A549 (cell line): ENCODE data around the gene CYSRT1. TPM values are rescaled to one million over a fixed set of nuclear protein-coding genes. Genes with fewer than 3 reads are reported as not detected.

Experiments used
- ATAC-seq, 2 experiments: fragments of 200-7000 bp in 1 of 2; fragments of >200 bp in 1 of 2; cut with Nextera tagmentation in 1 of 2; cut with Tn5 transposase in 1 of 2; 3 replicates each; pipeline versions ENCODE4 v1.8.0 to v1.9.1; 2018 to 2020; ENCODE audit warnings: mild to moderate bottlenecking in 1 of 2, moderate library complexity in 1 of 2
- CTCF ChIA-PET: fragments of 300-600 bp; sonication (Branson Sonifier 250); formaldehyde crosslinking; extraction: SDS; loops from one replicate; lab custom pipeline; 2021; ENCODE audit warnings: antibody characterized with exemption, inconsistent platforms; lab: Yijun Ruan, JAX
- POLR2A ChIA-PET: fragments of 350-600 bp; formaldehyde crosslinking; extraction: SDS; loops from one replicate; lab custom pipeline; 2021; ENCODE audit warnings: antibody characterized with exemption, inconsistent platforms; lab: Yijun Ruan, JAX
- DNase-seq, 2 experiments: peaks; one replicate each; pipeline versions ENCODE4 v3.0.0 to v3.0.0-alpha.2; 2011 to 2016; ENCODE audit warnings: low read depth in 1 of 2, low spot score in 1 of 2
- FAIRE-seq: peaks from 2 replicates; lab custom pipeline; 2011; peaks lifted over from hg19 to GRCh38; lab: Jason Lieb, UNC
- H3K27ac ChIP-seq, 2 experiments: fragments of >200 bp; sonication (Bioruptor Twin); formaldehyde crosslinking; 3 replicates each; pipeline ENCODE4 v1.5.1; 2016 to 2017
- H3K4me1 ChIP-seq: fragments of >200 bp; sonication (Bioruptor Twin); formaldehyde crosslinking; 3 replicates; pipeline ENCODE4 v1.6.1; 2016
- H3K4me2 ChIP-seq: fragments of >200 bp; sonication (Bioruptor Twin); formaldehyde crosslinking; 3 replicates; pipeline ENCODE4 v1.6.1; 2016
- H3K4me3 ChIP-seq: fragments of >200 bp; sonication (Bioruptor Twin); formaldehyde crosslinking; 3 replicates; pipeline ENCODE4 v1.5.1; 2016
- H3K9me3 ChIP-seq: fragments of >200 bp; sonication (Bioruptor Twin); formaldehyde crosslinking; 3 replicates; pipeline ENCODE4 v1.6.1; 2016
- BCL3 ChIP-seq: fragments of >200 bp; sonication (Bioruptor Twin); formaldehyde crosslinking; IDR thresholded peaks from 3 replicates; pipeline ENCODE4 v1.6.1; 2016
- BHLHE40 ChIP-seq: IDR thresholded peaks from 2 replicates; pipeline ENCODE4 v1.6.1; 2012; ENCODE audit warnings: low read depth, low read length, inconsistent platforms
- CEBPB ChIP-seq, 2 experiments: fragments of >200 bp in 1 of 2; sonication (Bioruptor Twin) in 1 of 2; formaldehyde crosslinking in 1 of 2; IDR thresholded peaks; 2 replicates each; pipeline ENCODE4 v1.6.1; 2012 to 2016
- CHD2 ChIP-seq: fragments of 150-350 bp; IDR thresholded peaks from 2 replicates; pipeline ENCODE4 v1.6.1; 2014; ENCODE audit warnings: low read length; ENCODE audit not compliant: partially characterized antibody
- EHF ChIP-seq: fragments of 250-450 bp; sonication (Bioruptor Pico); IDR thresholded peaks from 2 replicates; pipeline ENCODE4 v1.5.0; 2020; ENCODE audit warnings: mild to moderate bottlenecking
- ESRRA ChIP-seq: fragments of 150-350 bp; IDR thresholded peaks from 2 replicates; pipeline ENCODE4 v1.6.1; 2014; ENCODE audit warnings: mild to moderate bottlenecking, low read length, borderline replicate concordance
- FOSB ChIP-seq: fragments of 250-450 bp; sonication (Bioruptor Pico); IDR thresholded peaks from 2 replicates; pipeline ENCODE4 v1.5.0; 2020; ENCODE audit warnings: mild to moderate bottlenecking, moderate library complexity
- FOSL2 ChIP-seq, 2 experiments: fragments of 450-650 bp in 1 of 2; fragments of >200 bp in 1 of 2; sonication (Bioruptor Twin) in 1 of 2; formaldehyde crosslinking; IDR thresholded peaks; 2 replicates each; pipeline versions ENCODE4 v1.5.0 to v1.6.1; 2016 to 2020; ENCODE audit warnings: mild to moderate bottlenecking in 1 of 2, moderate library complexity in 1 of 2
- FOXS1 ChIP-seq: fragments of 250-450 bp; sonication (Bioruptor Pico); IDR thresholded peaks from 2 replicates; pipeline ENCODE4 v1.5.0; 2020; ENCODE audit warnings: mild to moderate bottlenecking, moderate library complexity
- GATA3 ChIP-seq: IDR thresholded peaks from 2 replicates; pipeline ENCODE4 v1.6.1; 2012; ENCODE audit warnings: borderline replicate concordance
- HDAC2 ChIP-seq: fragments of 200-600 bp; sonication (generic); IDR thresholded peaks from 2 replicates; pipeline ENCODE4 v1.6.1; 2016
- HES2 ChIP-seq: fragments of >200 bp; sonication (Bioruptor Twin); formaldehyde crosslinking; IDR thresholded peaks from 2 replicates; pipeline ENCODE4 v1.6.1; 2016
- HEYL ChIP-seq: fragments of 250-450 bp; sonication (Bioruptor Pico); IDR thresholded peaks from 2 replicates; pipeline ENCODE4 v1.8.0; 2021; ENCODE audit warnings: mild to moderate bottlenecking, moderate library complexity
- HMGXB4 ChIP-seq: fragments of 250-450 bp; sonication (Bioruptor Pico); IDR thresholded peaks from 2 replicates; pipeline ENCODE4 v1.5.0; 2021; ENCODE audit warnings: mild to moderate bottlenecking, moderate library complexity, borderline replicate concordance
- HOXA7 ChIP-seq: fragments of 250-450 bp; sonication (Bioruptor Pico); IDR thresholded peaks from 2 replicates; pipeline ENCODE4 v1.5.0; 2020; ENCODE audit warnings: mild to moderate bottlenecking, moderate library complexity
- HOXB5 ChIP-seq: fragments of 250-450 bp; sonication (Bioruptor Pico); IDR thresholded peaks from 2 replicates; pipeline ENCODE4 v1.5.0; 2020; ENCODE audit warnings: mild to moderate bottlenecking, moderate library complexity
- JUNB ChIP-seq: fragments of >200 bp; sonication (Bioruptor Twin); formaldehyde crosslinking; IDR thresholded peaks from 2 replicates; pipeline ENCODE4 v1.6.1; 2016
- MAFK ChIP-seq: fragments of 450-650 bp; IDR thresholded peaks from 2 replicates; pipeline ENCODE4 v1.6.1; 2014; ENCODE audit not compliant: partially characterized antibody
- MAX ChIP-seq: IDR thresholded peaks from 2 replicates; pipeline ENCODE4 v1.6.1; 2012
- MAZ ChIP-seq: fragments of 150-350 bp; IDR thresholded peaks from 2 replicates; pipeline ENCODE4 v1.6.1; 2014; ENCODE audit warnings: antibody characterized with exemption, low read depth, low read length, borderline replicate concordance
- NR3C1 ChIP-seq: fragments of >200 bp; sonication (Bioruptor Twin); formaldehyde crosslinking; IDR thresholded peaks from 3 replicates; pipeline ENCODE4 v1.6.1; 2017
- PHF8 ChIP-seq: fragments of 200-600 bp; sonication (generic); IDR thresholded peaks from 2 replicates; pipeline ENCODE4 v1.6.1; 2016; ENCODE audit warnings: low read depth, mild to moderate bottlenecking, antibody characterized with exemption, moderate library complexity, borderline replicate concordance
- REST ChIP-seq: fragments of 200-600 bp; sonication (generic); IDR thresholded peaks from 2 replicates; pipeline ENCODE4 v1.6.1; 2016; ENCODE audit warnings: antibody characterized with exemption, mild to moderate bottlenecking, moderate library complexity
- RNF2 ChIP-seq: fragments of 200-600 bp; sonication (generic); IDR thresholded peaks from 2 replicates; pipeline ENCODE4 v1.6.1; 2016; ENCODE audit warnings: low read depth, mild to moderate bottlenecking, antibody characterized with exemption, moderate library complexity, borderline replicate concordance
- SREBF2 ChIP-seq: fragments of 450-650 bp; IDR thresholded peaks from 2 replicates; pipeline ENCODE4 v1.6.1; 2014; ENCODE audit warnings: mild to moderate bottlenecking, moderate library complexity
- TP53 ChIP-seq: fragments of 250-450 bp; sonication (Bioruptor Pico); IDR thresholded peaks from 2 replicates; pipeline ENCODE4 v1.5.0; 2021; ENCODE audit warnings: mild to moderate bottlenecking, moderate library complexity
- ZC3H11A ChIP-seq: fragments of 450-650 bp; IDR thresholded peaks from 2 replicates; pipeline ENCODE4 v1.6.1; 2014; ENCODE audit warnings: antibody characterized with exemption, mild to moderate bottlenecking
- WGBS: methylation state at CpG from one replicate; pipeline ENCODE4 v1.1.6; 2017; ENCODE audit errors: missing lambda C conversion rate; 5-methylcytosine and 5-hydroxymethylcytosine counted together
- polyA plus RNA-seq, 4 experiments: library from polyadenylated mRNA; depleted of rRNA in 3 of 4; stranded (reverse); fragments of >200 nt; fragmentation: RNase III in 1 of 4; extraction: RNeasy Plus Mini Kit Qiagen cat#74134 plus additional on column Dnase treatment in 1 of 4; gene quantifications; 2 replicates in 3 of 4; 3 replicates in 1 of 4; pipeline ENCODE4 v1.2.3, GENCODE V29; 2011 to 2017

Gene CYSRT1
- polyA plus RNA-seq, 2 of the 4 experiments (the other 2 are of a cell fraction): 0.30 to 0.81 TPM

GRCh38 chr9:137198902-137199283, 26.1 kb upstream of the CYSRT1 start:
- POLR2A ChIA-PET: interaction anchor here (1.5 kb wide), 1 partner anchor 10 kb away, joined by 11 read pairs; the partner anchor contains the start of genes ANAPC2 and SSNA1
- H3K9me3 ChIP-seq: no peaks in the 10 kb centered on the region
- no peak overlapping the region for H3K4me3 ChIP-seq
- H3K27ac ChIP-seq: no peak overlapping the region
- 80% methylated on average over 4 of the region's 11 CpGs for WGBS
- CTCF ChIA-PET: interaction anchor here (0.9 to 5.3 kb wide), 13 partner anchors 10 to 131 kb away, joined by 3 to 32 read pairs (median 4); partner anchors contain the start of genes ANAPC2, LRRC26, RNF224 and SLC34A3
- peaks cover 47% of the 10 kb centered on the region for H3K4me1 ChIP-seq
- FAIRE-seq: no peak
- peak overlapping the region; percentile 97 for H3K4me2 ChIP-seq
- TF ChIP-seq ESRRA (no peak), FOXS1 (CRISPR knock-in tag) (no peak), NR3C1 (no peak), BCL3 (no peak), ZC3H11A (no peak), BHLHE40 (no peak), CHD2 (no peak), GATA3 (no peak), RNF2 (no peak), SREBF2 (no peak), PHF8 (no peak), TP53 (CRISPR knock-in tag) (no peak), HES2 (no peak), CEBPB (IDR thresholded peaks at IDR 0.05) (no peak), EHF (CRISPR knock-in tag) (no peak), MAX (no peak), MAFK (no peak), HMGXB4 (no peak), FOSB (CRISPR knock-in tag) (no peak)
- TF ChIP-seq, all 56 proteins: peak for 0
- DNase-seq (no peak), ATAC-seq (no peak)

GRCh38 chr9:137199411-137200121, 25.4 kb upstream of the CYSRT1 start:
- TF ChIP-seq FOSB (CRISPR knock-in tag): no peak
- no peak for TF ChIP-seq EHF (CRISPR knock-in tag)
- no peak for TF ChIP-seq REST
- no peak for TF ChIP-seq FOSL2 (IDR thresholded peaks at IDR 0.05)
- TF ChIP-seq FOSL2 (CRISPR knock-in tag; IDR thresholded peaks at IDR 0.05): no peak
- TF ChIP-seq HMGXB4: no peak
- no peak for TF ChIP-seq HOXB5 (CRISPR knock-in tag)
- no peak for TF ChIP-seq JUNB
- TF ChIP-seq HEYL (CRISPR knock-in tag): no peak
- TF ChIP-seq NR3C1: no peak
- no peak for TF ChIP-seq HES2
- TF ChIP-seq MAZ: no peak
- TF ChIP-seq RNF2: no peak
- no peak for TF ChIP-seq HOXA7 (CRISPR knock-in tag)
- TF ChIP-seq HDAC2: no peak
- peak overlapping the region; percentile 97 for H3K4me2 ChIP-seq
- peak overlapping the region in 1 of 2 experiments; percentile 87; a peak in 3 of 6 replicates for H3K27ac ChIP-seq
- ATAC-seq (no peak), DNase-seq (no peak), FAIRE-seq (no peak)
- H3K4me3 ChIP-seq: peak overlapping the region; percentile 53
- ChIA-PET POLR2A (interaction anchor here (1.5 kb wide), 1 partner anchor 11 kb away, joined by 11 read pairs; the partner anchor contains the start of genes ANAPC2 and SSNA1), CTCF (interaction anchor here (0.9 to 5.3 kb wide), 9 partner anchors 9 to 70 kb away, joined by 3 to 25 read pairs (median 4); partner anchors contain the start of genes ANAPC2, LRRC26, SLC34A3 and SSNA1)
- H3K9me3 ChIP-seq: no peaks in the 10 kb centered on the region
- peaks cover 47% of the 10 kb centered on the region for H3K4me1 ChIP-seq
- 86% methylated on average over 22 of the region's 51 CpGs for WGBS
